Measurements from ENCODE around the gene TUBB8B. TPM values are rescaled to one million over a fixed set of nuclear protein-coding genes. Genes with fewer than 3 reads are reported as not detected.
A peak's percentile ranks its signal among the peaks of the same experiment; 100 is the strongest.
"Not testable (repeated sequence)": the region's sequence is repeated elsewhere in the genome, so short reads cannot be mapped to it uniquely, and the experiment has no call there.

The TUBB8B gene
- total and polyA plus RNA-seq, 12 donors = 0.28 to 1.3 (median 0.99) TPM; not detected in 8

- H3K4me3 ChIP-seq; H3K27ac ChIP-seq; intact Hi-C loops (cut with DNase I); DNase-seq; H3K36me3 ChIP-seq (replicated peaks in 1 of 2); H3K27me3 ChIP-seq; H3K4me1 ChIP-seq (replicated peaks in 1 of 2); H3K9me3 ChIP-seq (replicated peaks in 1 of 3): not testable (repeated sequence)
- WGBS, 4 donors = 76 to 93% (median 84%) methylated on average over 6 to 11 of the region's 11 CpGs
Observed at GRCh38 chr18:82626-83209, 33.3 kb upstream of the TUBB8B start.

- H3K4me3 ChIP-seq; DNase-seq; H3K27me3 ChIP-seq; H3K27ac ChIP-seq; H3K9me3 ChIP-seq (replicated peaks in 1 of 3); H3K36me3 ChIP-seq (replicated peaks in 1 of 2); H3K4me1 ChIP-seq (replicated peaks in 1 of 2); intact Hi-C loops (cut with DNase I): not testable (repeated sequence)
- 53 to 91% (median 69%) methylated on average over 1 to 2 of the region's 2 CpGs for WGBS, 4 donors
Observed at GRCh38 chr18:80881-81280, 31.5 kb upstream of the TUBB8B start.

GRCh38 chr18:80202-80601 lies 30.8 kb upstream of the TUBB8B start:
- DNase-seq; intact Hi-C loops (cut with DNase I); H3K27me3 ChIP-seq; H3K4me1 ChIP-seq (replicated peaks in 1 of 2); H3K9me3 ChIP-seq (replicated peaks in 1 of 3); H3K4me3 ChIP-seq; H3K27ac ChIP-seq; H3K36me3 ChIP-seq (replicated peaks in 1 of 2): not testable (repeated sequence)
- WGBS, 4 donors = 64 to 100% (median 75%) methylated on average over 1 to 5 of the region's 6 CpGs

DNA sequence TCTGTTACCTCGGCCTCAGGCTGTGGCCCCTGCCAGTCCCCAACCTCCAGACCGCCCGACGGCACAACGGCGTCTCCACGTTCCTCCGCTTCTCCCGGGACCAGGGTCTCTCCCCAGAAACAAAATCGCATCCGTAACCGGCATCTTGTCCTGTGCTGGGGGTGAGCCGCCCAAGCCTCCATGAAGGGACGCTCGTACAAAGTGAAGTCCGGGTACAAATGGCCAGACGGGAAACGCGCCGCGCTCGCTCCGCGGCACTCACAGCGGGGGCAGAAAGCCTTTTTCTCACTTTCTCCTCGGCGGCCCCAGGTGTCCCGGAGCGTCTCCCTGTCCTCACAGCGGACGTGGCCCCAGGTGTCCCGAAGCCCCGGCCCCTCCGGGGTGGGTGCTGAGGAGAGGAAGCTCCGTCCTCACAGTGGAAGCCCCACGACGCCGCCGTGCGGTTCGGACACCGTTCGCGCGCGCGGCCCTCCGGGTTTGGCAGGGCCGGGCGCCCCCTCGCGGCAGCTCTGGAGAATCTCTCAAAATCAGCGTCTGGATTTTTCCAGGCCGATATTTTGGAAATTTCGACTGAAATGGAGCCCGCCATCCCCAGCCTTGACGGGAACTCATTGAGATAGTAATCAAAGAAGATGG lies 26.2 kb upstream of the TUBB8B start:
- H3K27ac ChIP-seq; H3K27me3 ChIP-seq; DNase-seq; intact Hi-C loops (cut with DNase I); H3K4me3 ChIP-seq; H3K4me1 ChIP-seq (replicated peaks in 1 of 2); H3K36me3 ChIP-seq (replicated peaks in 1 of 2); H3K9me3 ChIP-seq (replicated peaks in 1 of 3): not testable (repeated sequence)
- 61 to 72% (median 65%) methylated on average over 42 to 57 of the region's 57 CpGs for WGBS, 4 donors

- WGBS, 4 donors = 30 to 69% (median 52%) methylated on average over 7 to 40 of the region's 48 CpGs
- peak in 4 of 6 experiments; percentile 5 to 26 (median 12) for TF ChIP-seq CTCF (IDR thresholded peaks at IDR 0.05)
- H3K4me3 ChIP-seq; H3K4me1 ChIP-seq (replicated peaks in 1 of 2); H3K27ac ChIP-seq; intact Hi-C loops (cut with DNase I); H3K9me3 ChIP-seq (replicated peaks in 1 of 3); H3K36me3 ChIP-seq (replicated peaks in 1 of 2); DNase-seq; H3K27me3 ChIP-seq: not testable (repeated sequence)
Observed at GRCh38 chr18:73181-73777, 23.9 kb upstream of the TUBB8B start.

DNA sequence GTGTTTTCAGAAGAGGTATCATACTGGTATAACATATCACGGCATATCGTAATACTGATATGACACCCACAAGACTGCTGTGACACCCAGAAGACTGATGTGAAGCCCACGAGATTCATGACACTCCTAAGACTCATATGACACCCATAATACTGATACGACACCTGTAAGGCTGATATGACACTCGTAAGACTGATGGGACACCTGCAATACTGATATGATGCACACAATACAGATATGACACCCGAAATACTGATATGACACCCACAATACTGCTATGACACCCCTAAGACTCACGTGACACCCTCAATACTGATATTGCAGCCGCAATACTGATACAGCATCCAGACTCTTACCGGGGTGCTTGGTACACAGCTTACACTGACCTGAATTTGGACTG lies 18.3 kb upstream of the TUBB8B start:
- 66 to 77% (median 75%) methylated on average over 9 of the region's 9 CpGs for WGBS, 4 donors
- intact Hi-C loops (cut with DNase I); DNase-seq: not testable (repeated sequence)

GRCh38 chr18:64279-64678 lies 14.9 kb upstream of the TUBB8B start:
- DNase-seq; H3K36me3 ChIP-seq (replicated peaks in 1 of 2); H3K4me3 ChIP-seq; H3K27ac ChIP-seq; H3K9me3 ChIP-seq (replicated peaks in 1 of 3); intact Hi-C loops (cut with DNase I); H3K27me3 ChIP-seq; H3K4me1 ChIP-seq (replicated peaks in 1 of 2): not testable (repeated sequence)
- WGBS, 4 donors = 86 to 93% (median 90%) methylated on average over 5 of the region's 5 CpGs

More for the DNA sequence above, 18.3 kb upstream of the TUBB8B start:
- H3K27me3 ChIP-seq; H3K4me1 ChIP-seq (replicated peaks in 1 of 2); H3K36me3 ChIP-seq (replicated peaks in 1 of 2); H3K4me3 ChIP-seq; H3K9me3 ChIP-seq (replicated peaks in 1 of 3); H3K27ac ChIP-seq: not testable (repeated sequence)

- DNase-seq; H3K36me3 ChIP-seq (replicated peaks in 1 of 2); H3K27ac ChIP-seq; H3K27me3 ChIP-seq; H3K4me3 ChIP-seq; H3K9me3 ChIP-seq (replicated peaks in 1 of 3); intact Hi-C loops (cut with DNase I); H3K4me1 ChIP-seq (replicated peaks in 1 of 2): not testable (repeated sequence)
- 88 to 97% (median 95%) methylated on average over 2 of the region's 2 CpGs for WGBS, 4 donors
Observed at GRCh38 chr18:63656-64055, 14.2 kb upstream of the TUBB8B start.

GRCh38 chr18:54388-54787 lies 5.0 kb upstream of the TUBB8B start:
- H3K36me3 ChIP-seq (replicated peaks in 1 of 2); H3K27ac ChIP-seq; H3K27me3 ChIP-seq; H3K9me3 ChIP-seq (replicated peaks in 1 of 3); DNase-seq; H3K4me3 ChIP-seq; intact Hi-C loops (cut with DNase I); H3K4me1 ChIP-seq (replicated peaks in 1 of 2): not testable (repeated sequence)
- WGBS, 4 donors = 87 to 94% (median 90%) methylated on average over 1 of the region's 1 CpG

- H3K4me1 ChIP-seq (replicated peaks in 1 of 2); H3K27me3 ChIP-seq; H3K27ac ChIP-seq; H3K4me3 ChIP-seq; intact Hi-C loops (cut with DNase I); H3K36me3 ChIP-seq (replicated peaks in 1 of 2); DNase-seq; H3K9me3 ChIP-seq (replicated peaks in 1 of 3): not testable (repeated sequence)
- WGBS, 4 donors = 90 to 96% (median 93%) methylated on average over 7 to 25 of the region's 25 CpGs
Observed at GRCh38 chr18:48696-49095, 719 bp downstream of the TUBB8B start.

All from adrenal gland (tissue), 12 donors.